HG02970 (cell line): ENCODE data around the gene HLA-DQA1.
A peak's percentile ranks its signal among the peaks of the same experiment; 100 is the strongest.
"Not testable (repeated sequence)": the region's sequence is repeated elsewhere in the genome, so short reads cannot be mapped to it uniquely, and the experiment has no call there.

ENCODE experiments used
- ATAC-seq: cut with Tn5 transposase; IDR thresholded peaks from one replicate; pipeline ENCODE4 v1.9.1; 2021; ENCODE audit warnings: mild to moderate bottlenecking, moderate library complexity, moderate number of reproducible peaks; ENCODE audit not compliant: unreplicated experiment, low FRiP score

HLA-DQA1 gene

GRCh38 chr6:32637219-32637880 is at the start of gene HLA-DQA1:
TSS of gene HLA-DQA1 (plus strand) at chr6:32637406. CDS start at chr6:32637459, 53 bp downstream.
- peak; percentile 54 for ATAC-seq

DNA sequence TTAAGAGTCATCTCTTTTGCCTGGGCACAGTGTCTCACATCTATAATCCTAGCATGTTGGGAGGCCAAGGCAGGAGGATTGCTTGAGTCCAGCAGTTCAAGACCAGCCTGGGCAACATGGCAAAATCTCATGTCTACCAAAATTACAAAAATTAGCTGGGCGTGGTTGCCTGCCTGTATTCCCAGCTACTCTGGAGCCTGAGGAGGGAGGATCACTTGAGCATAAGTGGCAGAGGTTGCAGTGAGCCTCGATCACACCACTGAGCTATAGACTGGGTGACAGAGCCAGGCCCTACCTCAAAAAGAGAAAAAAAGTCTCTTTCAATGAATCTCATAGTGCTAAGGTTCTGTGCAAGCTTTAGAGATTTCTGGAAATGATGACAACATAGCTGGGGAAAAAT is 49.0 kb upstream of the HLA-DQA1 start:
- ATAC-seq = no peak

- ATAC-seq = peak; percentile 81
These were observed 47.4 kb upstream of the HLA-DQA1 start, which contains the start of gene HLA-DRB1 for GRCh38 chr6:32589596-32590449. TSS of gene HLA-DRB1 (minus strand) at chr6:32589848. CDS start at chr6:32589742, 106 bp downstream.

- ATAC-seq = not testable (repeated sequence)
These were observed 46.5 kb upstream of the HLA-DQA1 start for GRCh38 chr6:32590713-32591112.

- no peak for ATAC-seq
These were observed 40.2 kb upstream of the HLA-DQA1 start for GRCh38 chr6:32597024-32597423.

DNA sequence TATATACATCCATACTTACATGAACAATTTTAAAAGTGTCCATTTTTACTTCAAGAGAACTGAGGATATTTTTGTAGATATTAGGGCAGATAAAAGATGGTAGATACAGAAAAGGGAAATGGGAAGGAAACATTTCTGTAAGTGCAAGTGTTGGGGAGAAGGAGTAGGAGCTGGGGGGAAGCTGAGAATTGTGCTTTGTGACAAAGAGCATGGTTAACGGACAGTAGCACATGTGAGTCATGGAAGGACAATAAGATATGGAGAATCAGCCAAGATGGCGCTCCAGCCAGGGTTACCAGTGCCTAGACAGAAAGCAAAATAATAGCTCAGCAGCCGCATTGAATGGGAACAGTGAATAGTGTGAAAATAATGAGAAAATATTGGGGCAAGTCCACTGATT is 34.8 kb upstream of the HLA-DQA1 start:
- ATAC-seq = no peak

DNA sequence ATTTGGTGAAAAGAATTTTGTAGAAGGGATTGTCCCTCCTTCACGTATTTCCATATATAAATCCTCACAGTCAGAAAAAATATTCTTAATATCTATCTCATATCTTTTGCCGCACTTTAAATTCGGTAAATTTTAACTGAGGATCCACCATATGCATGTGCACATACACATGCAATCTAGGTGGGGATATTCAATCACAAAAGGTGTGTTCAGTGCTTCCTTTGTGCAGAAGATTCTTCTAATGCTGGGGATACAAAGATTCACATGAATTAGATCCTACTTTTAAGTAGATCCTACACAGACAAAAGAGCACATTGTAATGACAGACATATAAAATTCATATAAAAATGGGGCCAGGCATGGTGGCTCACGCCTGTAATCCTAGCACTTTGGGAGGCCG is 34.0 kb upstream of the HLA-DQA1 start:
- no peak for ATAC-seq

- no peak for ATAC-seq
These were observed 33.3 kb upstream of the HLA-DQA1 start for GRCh38 chr6:32603888-32604287.

GRCh38 chr6:32604434-32604877 is 32.8 kb upstream of the HLA-DQA1 start:
- ATAC-seq = no peak

DNA sequence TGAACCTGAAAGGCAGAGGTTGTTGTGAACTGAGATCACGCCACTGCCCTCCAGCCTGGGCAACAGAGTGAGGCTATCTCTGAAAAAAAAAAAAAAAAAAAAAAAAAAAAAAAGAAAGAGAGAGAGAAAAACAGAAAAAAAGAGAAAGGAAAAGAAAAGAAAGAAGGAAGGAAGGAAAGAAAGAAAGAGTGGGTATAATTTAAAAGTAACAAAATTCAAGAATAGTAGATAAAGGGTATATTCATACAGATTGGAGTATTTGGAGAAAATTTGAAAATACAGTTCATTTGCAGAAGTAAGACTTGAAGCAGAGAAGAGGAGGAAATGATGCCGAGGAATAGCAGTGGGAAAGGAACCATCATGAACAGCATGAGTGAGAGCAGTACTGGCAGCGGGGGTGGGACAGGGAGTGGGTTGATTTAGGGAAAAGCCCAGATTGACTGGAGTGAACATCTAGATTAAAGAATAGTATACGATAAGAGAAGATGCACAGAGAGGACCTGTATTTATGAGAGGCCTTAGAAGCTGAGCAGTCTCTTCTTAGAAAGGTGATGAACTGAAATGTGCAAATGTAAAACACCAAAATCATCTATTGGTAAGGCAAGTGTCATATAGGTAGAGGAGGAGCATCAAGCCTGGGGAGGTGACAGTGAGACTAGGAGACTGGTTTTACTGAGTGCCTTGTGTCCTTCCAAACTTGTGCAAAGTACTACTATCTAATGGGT is 29.8 kb upstream of the HLA-DQA1 start:
- ATAC-seq = no peak

- no peak for ATAC-seq
These were observed 29.3 kb upstream of the HLA-DQA1 start for GRCh38 chr6:32607988-32608298.

GRCh38 chr6:32608362-32608761 is 28.8 kb upstream of the HLA-DQA1 start:
- no peak for ATAC-seq

DNA sequence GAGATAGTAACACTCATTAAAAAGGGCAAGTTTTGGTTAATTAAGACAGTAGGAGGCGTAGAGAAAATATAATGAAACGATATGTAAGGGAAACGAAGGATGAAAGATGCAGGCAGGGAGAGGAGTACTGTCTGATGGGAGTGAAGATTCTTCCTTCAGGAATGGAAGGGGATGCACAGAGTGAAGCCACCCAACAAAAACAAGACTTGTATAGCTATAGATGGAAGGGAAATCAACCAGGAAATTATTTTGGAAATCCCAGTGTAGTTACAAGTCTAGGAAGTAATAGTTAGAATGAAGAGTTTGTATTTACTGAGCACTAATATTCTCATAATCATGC is 27.8 kb upstream of the HLA-DQA1 start:
- ATAC-seq = no peak

DNA sequence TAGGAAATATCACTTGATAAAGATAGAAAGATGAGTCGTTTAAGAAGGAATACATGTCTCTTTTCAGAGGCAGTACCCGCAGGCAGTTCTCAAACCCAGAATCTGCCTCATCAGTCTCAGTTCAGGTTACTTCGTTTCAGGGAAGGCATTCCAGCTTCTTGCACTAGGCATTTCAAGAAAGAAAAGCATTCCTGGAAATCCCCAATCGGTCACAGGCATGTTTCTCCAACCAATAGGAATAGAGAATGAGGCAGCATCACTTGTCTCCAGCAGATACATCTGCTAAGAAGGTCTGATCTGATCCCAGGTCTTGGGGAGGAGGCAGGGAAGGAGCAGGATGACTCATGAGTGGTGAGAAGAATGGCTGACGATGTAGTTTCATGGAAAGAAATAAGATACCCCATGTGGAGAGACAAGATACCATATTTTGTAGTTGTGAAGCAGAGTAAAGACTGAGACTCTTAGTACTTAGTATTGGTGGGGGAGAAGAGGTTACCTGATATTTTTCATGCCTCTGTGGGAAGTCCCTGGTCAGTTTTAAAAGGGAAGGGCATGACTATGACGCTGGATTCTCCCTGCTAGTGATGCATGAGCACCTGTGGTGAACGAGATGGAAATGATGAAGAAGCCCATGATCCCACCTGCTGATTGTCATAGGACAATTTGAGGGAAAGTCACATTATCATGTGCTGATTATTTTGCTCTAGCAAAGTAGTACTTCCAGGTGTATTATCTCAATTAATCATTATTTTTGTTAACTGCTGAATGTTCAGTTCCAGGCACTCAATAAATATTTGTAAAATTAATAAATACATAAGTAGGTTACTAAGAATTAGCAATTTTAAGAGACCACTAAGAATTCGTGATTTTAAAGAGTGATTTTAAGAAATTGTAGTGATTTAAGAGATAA is 27.2 kb upstream of the HLA-DQA1 start:
- peak; percentile 91 for ATAC-seq

- ATAC-seq = no peak
These were observed 26.4 kb upstream of the HLA-DQA1 start for GRCh38 chr6:32610682-32611296.

DNA sequence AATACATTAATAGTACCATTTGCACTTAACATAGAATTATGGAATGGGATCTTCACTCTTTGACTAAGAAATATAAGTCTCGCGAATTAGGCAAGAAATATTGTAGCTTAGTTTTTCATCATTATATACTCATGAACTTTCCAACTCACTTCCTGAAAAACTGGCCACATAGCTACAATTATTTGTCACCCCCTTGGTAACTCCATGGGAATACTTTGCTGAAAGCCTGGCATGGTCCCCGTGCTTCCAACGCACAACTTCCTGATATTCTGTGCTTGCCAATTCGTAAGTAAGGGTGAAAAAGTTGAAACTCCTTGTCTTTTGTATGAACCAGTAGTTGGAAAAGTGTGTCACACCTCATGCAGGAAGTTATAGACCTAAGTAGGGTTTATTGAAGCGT is 23.7 kb upstream of the HLA-DQA1 start:
- ATAC-seq = no peak

GRCh38 chr6:32614366-32615081 is 22.7 kb upstream of the HLA-DQA1 start:
- ATAC-seq = no peak

DNA sequence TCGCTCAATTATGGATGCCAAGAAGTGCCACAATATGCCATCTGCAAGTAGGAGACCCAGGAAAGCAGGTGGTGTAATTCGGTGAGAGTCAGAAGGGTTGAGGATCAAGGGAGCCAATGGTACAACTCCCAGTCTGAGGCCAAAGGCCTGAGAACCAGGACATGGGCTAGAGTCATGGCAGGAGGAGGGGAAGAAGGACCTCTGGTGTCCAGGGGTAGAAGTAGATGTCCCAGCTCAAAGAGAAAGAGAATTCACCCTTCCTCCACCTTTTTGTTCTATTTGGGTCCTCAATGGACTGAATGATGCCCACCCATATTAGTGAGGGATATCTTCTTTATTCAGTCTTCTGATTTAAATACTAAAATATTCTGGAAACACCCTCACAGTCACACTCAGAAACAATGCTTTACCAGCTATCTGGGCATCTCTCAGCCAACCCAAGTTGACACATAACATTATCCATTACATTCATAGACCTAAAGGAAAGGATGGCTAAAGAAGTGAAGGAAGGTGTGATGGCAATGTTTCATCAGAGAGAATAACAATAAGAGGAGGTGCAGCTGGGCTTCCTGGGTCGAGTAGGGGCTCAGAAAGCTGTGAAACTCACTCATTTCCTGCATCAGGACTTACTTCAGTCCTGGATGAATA is 21.2 kb upstream of the HLA-DQA1 start:
- ATAC-seq = no peak

- ATAC-seq = no peak
These were observed 19.5 kb upstream of the HLA-DQA1 start for GRCh38 chr6:32617751-32618150.
